Chondrocyte (in vitro differentiated cells): ENCODE data around the gene ASS1. TPM values are rescaled to one million over a fixed set of nuclear protein-coding genes. Genes with fewer than 3 reads are reported as not detected.
A peak's percentile ranks its signal among the peaks of the same experiment; 100 is the strongest.

Experiments used
- DNase-seq: peaks from one replicate; pipeline ENCODE4 v3.0.0; 2021; ENCODE audit warnings: mixed read lengths, low spot score
- H3K27ac Mint-ChIP-seq: one replicate; pipeline ENCODE4 v1.8.0; 2021; ENCODE audit warnings: mild to moderate bottlenecking, moderate library complexity, mixed read lengths; ENCODE audit not compliant: unreplicated experiment
- H3K27me3 Mint-ChIP-seq: 2 replicates; pipeline ENCODE4 v1.8.0; 2021; ENCODE audit warnings: low read depth, mixed read lengths
- H3K36me3 Mint-ChIP-seq: 2 replicates; pipeline ENCODE4 v1.8.0; 2021; ENCODE audit warnings: low read depth, mixed read lengths
- H3K4me1 Mint-ChIP-seq: 2 replicates; pipeline ENCODE4 v1.8.0; 2021; ENCODE audit warnings: low read depth, mild to moderate bottlenecking, mixed read lengths
- H3K4me3 Mint-ChIP-seq: one replicate; pipeline ENCODE4 v1.8.0; 2021; ENCODE audit warnings: mild to moderate bottlenecking, moderate library complexity, mixed read lengths; ENCODE audit not compliant: unreplicated experiment
- H3K9me3 Mint-ChIP-seq: 2 replicates; pipeline ENCODE4 v1.8.0; 2021; ENCODE audit warnings: low read depth, mixed read lengths
- CTCF ChIP-seq: fragments of 200-600 bp; sonication (generic); IDR thresholded peaks from 2 replicates; pipeline ENCODE4 v1.5.0; 2021; ENCODE audit warnings: antibody characterized with exemption, mild to moderate bottlenecking, moderate library complexity
- total RNA-seq: library from RNA; stranded (reverse); gene quantifications from 3 replicates; pipeline ENCODE4 v1.2.1, GENCODE V29; 2021

The ASS1 gene
- total RNA-seq, 1 donor from 2014 or later: 193 TPM

- Mint-ChIP-seq H3K9me3 (no peaks in the 10 kb centered on the region), H3K4me3 (no peak overlapping the region), H3K27ac (no peak overlapping the region), H3K27me3 (no peaks in the 10 kb centered on the region), H3K4me1 (peaks cover 9% of the 10 kb centered on the region), H3K36me3 (peaks cover 9% of the 10 kb centered on the region)
- DNase-seq: no peak
- TF ChIP-seq CTCF: no peak
Measured at GRCh38 chr9:130458027-130458803, 13.5 kb downstream of the ASS1 start.

- no peaks in the 10 kb centered on the region for H3K9me3 Mint-ChIP-seq
- peaks cover 4% of the 10 kb centered on the region for H3K4me1 Mint-ChIP-seq
- no peak for DNase-seq
- no peaks in the 10 kb centered on the region for H3K27me3 Mint-ChIP-seq
- H3K4me3 Mint-ChIP-seq: no peak overlapping the region
- no peak for TF ChIP-seq CTCF
- H3K36me3 Mint-ChIP-seq: peaks cover 10% of the 10 kb centered on the region
- no peak overlapping the region for H3K27ac Mint-ChIP-seq
Measured at GRCh38 chr9:130458804-130459067, 14.0 kb downstream of the ASS1 start.

- Mint-ChIP-seq H3K4me3 (no peak overlapping the region), H3K9me3 (no peaks in the 10 kb centered on the region), H3K4me1 (peaks cover under 1% of the 10 kb centered on the region), H3K27me3 (no peaks in the 10 kb centered on the region), H3K36me3 (peaks cover 12% of the 10 kb centered on the region), H3K27ac (no peak overlapping the region)
- no peak for TF ChIP-seq CTCF
- DNase-seq: no peak
Measured at GRCh38 chr9:130459151-130459550, 14.4 kb downstream of the ASS1 start.

- Mint-ChIP-seq H3K36me3 (peaks cover 14% of the 10 kb centered on the region), H3K27ac (no peak overlapping the region), H3K27me3 (no peaks in the 10 kb centered on the region), H3K4me1 (no peaks in the 10 kb centered on the region), H3K9me3 (no peaks in the 10 kb centered on the region), H3K4me3 (no peak overlapping the region)
- DNase-seq: no peak
- TF ChIP-seq CTCF: no peak
Measured at GRCh38 chr9:130459941-130460669, 15.3 kb downstream of the ASS1 start.

- H3K27me3 Mint-ChIP-seq: no peaks in the 10 kb centered on the region
- DNase-seq: no peak
- H3K9me3 Mint-ChIP-seq: no peaks in the 10 kb centered on the region
- peaks cover 14% of the 10 kb centered on the region for H3K36me3 Mint-ChIP-seq
- peak; percentile 98 for TF ChIP-seq CTCF
- H3K4me3 Mint-ChIP-seq: no peak overlapping the region
- no peaks in the 10 kb centered on the region for H3K4me1 Mint-ChIP-seq
- no peak overlapping the region for H3K27ac Mint-ChIP-seq
Measured at GRCh38 chr9:130461218-130461630, 16.5 kb downstream of the ASS1 start.
